ENCODE results near the gene DNMT3A.

DNA sequence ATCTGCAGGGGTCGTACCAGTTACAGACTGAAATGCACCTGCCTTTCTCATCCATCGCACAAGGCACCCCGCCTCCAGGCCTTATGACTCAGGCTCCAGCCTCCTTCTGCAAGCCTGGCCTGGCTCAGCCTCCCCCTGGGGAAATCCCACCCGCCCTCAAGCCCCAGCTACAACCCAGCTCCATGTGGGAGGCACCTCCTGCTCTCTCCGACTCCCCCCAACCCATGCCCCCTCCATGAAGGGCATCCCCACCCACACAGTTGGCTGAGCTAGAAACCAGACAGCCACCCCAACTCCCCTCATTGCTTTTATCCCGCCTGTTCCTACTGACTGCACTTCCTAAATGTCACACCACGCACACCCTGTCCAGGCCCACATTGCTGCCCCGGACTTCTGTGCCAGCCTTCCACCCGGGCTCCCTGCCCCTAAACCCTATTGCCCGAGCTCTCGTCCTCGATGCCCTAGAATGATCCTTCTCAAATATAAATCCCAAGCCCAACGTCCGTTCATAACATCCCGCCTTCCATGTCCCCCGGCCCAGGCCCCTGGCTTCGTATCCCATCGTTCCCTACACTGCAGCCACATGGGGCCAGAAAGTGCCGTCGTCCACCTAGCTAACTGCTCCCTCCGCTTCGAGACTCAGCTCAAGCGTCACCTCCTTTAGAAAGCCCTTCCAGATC lies 9.9 kb downstream of the DNMT3A start:
- TF ChIP-seq, protein P1, sequence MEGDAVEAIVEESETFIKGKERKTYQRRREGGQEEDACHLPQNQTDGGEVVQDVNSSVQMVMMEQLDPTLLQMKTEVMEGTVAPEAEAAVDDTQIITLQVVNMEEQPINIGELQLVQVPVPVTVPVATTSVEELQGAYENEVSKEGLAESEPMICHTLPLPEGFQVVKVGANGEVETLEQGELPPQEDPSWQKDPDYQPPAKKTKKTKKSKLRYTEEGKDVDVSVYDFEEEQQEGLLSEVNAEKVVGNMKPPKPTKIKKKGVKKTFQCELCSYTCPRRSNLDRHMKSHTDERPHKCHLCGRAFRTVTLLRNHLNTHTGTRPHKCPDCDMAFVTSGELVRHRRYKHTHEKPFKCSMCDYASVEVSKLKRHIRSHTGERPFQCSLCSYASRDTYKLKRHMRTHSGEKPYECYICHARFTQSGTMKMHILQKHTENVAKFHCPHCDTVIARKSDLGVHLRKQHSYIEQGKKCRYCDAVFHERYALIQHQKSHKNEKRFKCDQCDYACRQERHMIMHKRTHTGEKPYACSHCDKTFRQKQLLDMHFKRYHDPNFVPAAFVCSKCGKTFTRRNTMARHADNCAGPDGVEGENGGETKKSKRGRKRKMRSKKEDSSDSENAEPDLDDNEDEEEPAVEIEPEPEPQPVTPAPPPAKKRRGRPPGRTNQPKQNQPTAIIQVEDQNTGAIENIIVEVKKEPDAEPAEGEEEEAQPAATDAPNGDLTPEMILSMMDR (IDR thresholded peaks at IDR 0.05; ENCODE audit: borderline replicate concordance, extremely low read depth, low read length, poor library complexity, severe bottlenecking): no peak
- TF ChIP-seq EZH2 (IDR thresholded peaks at IDR 0.05; ENCODE audit: borderline replicate concordance, low read depth, low read length, severe bottlenecking): no peak

All from DND-41 (cell line).